Activated CD4-positive, alpha-beta T cell treated with anti-CD3 and anti-CD28 coated beads for 36 hours (primary cell): ENCODE data around the gene TWSG1. TPM values are rescaled to one million over a fixed set of nuclear protein-coding genes. Genes with fewer than 3 reads are reported as not detected.
"Not testable (repeated sequence)": the region's sequence is repeated elsewhere in the genome, so short reads cannot be mapped to it uniquely, and the experiment has no call there.

Experiments used
- ATAC-seq: fragments of 200-7000 bp; cut with Tn5 transposase; one replicate; pipeline ENCODE4 v1.10.0; 2021; ENCODE audit warnings: mild to moderate bottlenecking, moderate library complexity
- CTCF ChIA-PET: fragments of 350-600 bp; sonication (Branson Sonifier 250); formaldehyde crosslinking; loops from one replicate; lab custom pipeline; 2021; ENCODE audit warnings: antibody characterized with exemption; lab: Charles Lee
- POLR2A ChIA-PET: fragments of 350-600 bp; sonication (Branson Sonifier 250); formaldehyde crosslinking; loops from one replicate; lab custom pipeline; 2021; ENCODE audit warnings: antibody characterized with exemption, inconsistent platforms; lab: Charles Lee
- DNase-seq: peaks from one replicate; pipeline ENCODE4 v3.0.0-alpha.2; 2020
- H3K27ac Mint-ChIP-seq: one replicate; pipeline ENCODE4 v1.8.0; 2021; ENCODE audit warnings: mixed read lengths
- H3K27me3 Mint-ChIP-seq: one replicate; pipeline ENCODE4 v1.8.0; 2021; ENCODE audit warnings: mixed read lengths
- H3K36me3 Mint-ChIP-seq: one replicate; pipeline ENCODE4 v1.8.0; 2021; ENCODE audit warnings: low read depth, mixed read lengths
- H3K4me1 Mint-ChIP-seq: one replicate; pipeline ENCODE4 v1.8.0; 2021; ENCODE audit warnings: mixed read lengths
- H3K4me3 Mint-ChIP-seq: one replicate; pipeline ENCODE4 v1.8.0; 2021; ENCODE audit warnings: mild to moderate bottlenecking, moderate library complexity, mixed read lengths
- H3K9me3 Mint-ChIP-seq: one replicate; pipeline ENCODE4 v1.8.0; 2021; ENCODE audit warnings: low read depth, mixed read lengths
- intact Hi-C, 2 experiments: fragments of 100-400 bp; cut with DNase I in 1 of 2; cut with micrococcal nuclease in 1 of 2; formaldehyde crosslinking; loops; one replicate each; pipeline versions ENCODE4 v1.14.2 to v1.15.1; 2022 to 2024; cut with DNase I, micrococcal nuclease
- total RNA-seq, 2 experiments: library from RNA; stranded (reverse); gene quantifications; one replicate each; pipeline ENCODE4 v1.2.3, GENCODE V29; 2021

Gene TWSG1
- total RNA-seq, 2 experiments from 2014 or later = 7.9 to 8.8 TPM

GRCh38 chr18:9416563-9417072 lies 82.0 kb downstream of the TWSG1 start:
- Mint-ChIP-seq H3K36me3 (no peaks in the 10 kb centered on the region), H3K27me3 (no peaks in the 10 kb centered on the region), H3K4me1 (no peaks in the 10 kb centered on the region), H3K9me3 (no peaks in the 10 kb centered on the region), H3K4me3 (no peak overlapping the region), H3K27ac (no peak overlapping the region)
- DNase-seq = no peak
- ChIA-PET CTCF (interaction anchor here (1.5 kb wide), 1 partner anchor 100 kb away, joined by 4 read pairs; no protein-coding TSS in a partner anchor), POLR2A (interaction anchor here (0.7 kb wide), 1 partner anchor 10 kb away, joined by 8 read pairs; no protein-coding TSS in a partner anchor)
- intact Hi-C loops = no loop called here
- no peak for ATAC-seq

- H3K9me3 Mint-ChIP-seq = no peaks in the 10 kb centered on the region
- no peaks in the 10 kb centered on the region for H3K36me3 Mint-ChIP-seq
- POLR2A ChIA-PET = interaction anchor here (0.6 kb wide), 2 partner anchors 21 to 254 kb away, joined by 3 to 4 read pairs; no protein-coding TSS in a partner anchor
- intact Hi-C loops = no loop called here
- H3K4me3 Mint-ChIP-seq = no peak overlapping the region
- CTCF ChIA-PET = interaction anchor here (1.5 kb wide), 1 partner anchor 100 kb away, joined by 4 read pairs; no protein-coding TSS in a partner anchor
- no peaks in the 10 kb centered on the region for H3K4me1 Mint-ChIP-seq
- no peak overlapping the region for H3K27ac Mint-ChIP-seq
- DNase-seq = no peak
- H3K27me3 Mint-ChIP-seq = no peaks in the 10 kb centered on the region
- ATAC-seq = no peak
These were observed 82.7 kb downstream of the TWSG1 start for GRCh38 chr18:9417073-9417851.

- POLR2A ChIA-PET = interaction anchor here (0.6 kb wide), 1 partner anchor 20 kb away, joined by 4 read pairs; no protein-coding TSS in a partner anchor
- CTCF ChIA-PET = interaction anchor here (1.1 to 1.5 kb wide), 2 partner anchors 60 to 99 kb away, joined by 3 to 4 read pairs; no protein-coding TSS in a partner anchor
- ATAC-seq = no peak
- Mint-ChIP-seq H3K9me3 (no peaks in the 10 kb centered on the region), H3K4me1 (no peaks in the 10 kb centered on the region), H3K4me3 (no peak overlapping the region), H3K36me3 (no peaks in the 10 kb centered on the region), H3K27ac (no peak overlapping the region), H3K27me3 (no peaks in the 10 kb centered on the region)
- intact Hi-C loops = no loop called here
- DNase-seq = no peak
These were observed 83.6 kb downstream of the TWSG1 start for GRCh38 chr18:9418047-9418690.

GRCh38 chr18:9419956-9420631 lies 85.5 kb downstream of the TWSG1 start:
- POLR2A ChIA-PET = no interaction called here
- no peaks in the 10 kb centered on the region for H3K27me3 Mint-ChIP-seq
- DNase-seq = no peak

GRCh38 chr18:9421096-9421900 lies 86.7 kb downstream of the TWSG1 start:
- no peaks in the 10 kb centered on the region for H3K27me3 Mint-ChIP-seq
- H3K36me3 Mint-ChIP-seq = no peaks in the 10 kb centered on the region
- H3K9me3 Mint-ChIP-seq = no peaks in the 10 kb centered on the region
- no peaks in the 10 kb centered on the region for H3K4me1 Mint-ChIP-seq
- ATAC-seq (no peak), DNase-seq (no peak)
- H3K4me3 Mint-ChIP-seq = no peak overlapping the region
- no peak overlapping the region for H3K27ac Mint-ChIP-seq
- CTCF ChIA-PET = no interaction called here
- POLR2A ChIA-PET = no interaction called here
- intact Hi-C loops = no loop called here

More at GRCh38 chr18:9419956-9420631, 85.5 kb downstream of the TWSG1 start:
- ATAC-seq = no peak
- no peaks in the 10 kb centered on the region for H3K9me3 Mint-ChIP-seq
- CTCF ChIA-PET = interaction anchor here (0.6 kb wide), 1 partner anchor 209 kb away, joined by 3 read pairs; no protein-coding TSS in a partner anchor
- no peaks in the 10 kb centered on the region for H3K4me1 Mint-ChIP-seq
- intact Hi-C loops = no loop called here
- H3K4me3 Mint-ChIP-seq = no peak overlapping the region
- no peaks in the 10 kb centered on the region for H3K36me3 Mint-ChIP-seq
- no peak overlapping the region for H3K27ac Mint-ChIP-seq

GRCh38 chr18:9421901-9422327 lies 87.3 kb downstream of the TWSG1 start:
- CTCF ChIA-PET = no interaction called here
- Mint-ChIP-seq H3K4me3 (no peak overlapping the region), H3K27me3 (no peaks in the 10 kb centered on the region), H3K4me1 (no peaks in the 10 kb centered on the region), H3K27ac (no peak overlapping the region), H3K36me3 (no peaks in the 10 kb centered on the region), H3K9me3 (no peaks in the 10 kb centered on the region)
- POLR2A ChIA-PET = no interaction called here
- no peak for ATAC-seq
- no peak for DNase-seq
- intact Hi-C loops = no loop called here

GRCh38 chr18:9422816-9423519 lies 88.4 kb downstream of the TWSG1 start:
- no peak for ATAC-seq
- H3K9me3 Mint-ChIP-seq = no peaks in the 10 kb centered on the region
- H3K27me3 Mint-ChIP-seq = no peaks in the 10 kb centered on the region
- intact Hi-C loops = no loop called here
- H3K36me3 Mint-ChIP-seq = no peaks in the 10 kb centered on the region
- H3K4me3 Mint-ChIP-seq = no peak overlapping the region
- no peak overlapping the region for H3K27ac Mint-ChIP-seq
- DNase-seq = no peak
- CTCF ChIA-PET = no interaction called here
- H3K4me1 Mint-ChIP-seq = no peaks in the 10 kb centered on the region
- POLR2A ChIA-PET = no interaction called here

GRCh38 chr18:9423648-9424047 lies 89.1 kb downstream of the TWSG1 start:
- H3K36me3 Mint-ChIP-seq, H3K27ac Mint-ChIP-seq, H3K27me3 Mint-ChIP-seq, H3K4me1 Mint-ChIP-seq, POLR2A ChIA-PET, H3K4me3 Mint-ChIP-seq, ATAC-seq, DNase-seq, H3K9me3 Mint-ChIP-seq, CTCF ChIA-PET, intact Hi-C loops: not testable (repeated sequence)

- H3K4me1 Mint-ChIP-seq, DNase-seq, H3K9me3 Mint-ChIP-seq, H3K4me3 Mint-ChIP-seq, intact Hi-C loops, H3K36me3 Mint-ChIP-seq, ATAC-seq, H3K27me3 Mint-ChIP-seq, POLR2A ChIA-PET, CTCF ChIA-PET, H3K27ac Mint-ChIP-seq: not testable (repeated sequence)
These were observed 89.7 kb downstream of the TWSG1 start for GRCh38 chr18:9424235-9424634.

- CTCF ChIA-PET = interaction anchor here (0.7 kb wide), 1 partner anchor 26 kb away, joined by 3 read pairs; no protein-coding TSS in a partner anchor
These were observed 92.2 kb downstream of the TWSG1 start for GRCh38 chr18:9426753-9427152.

More at GRCh38 chr18:9426753-9427152, 92.2 kb downstream of the TWSG1 start:
- H3K9me3 Mint-ChIP-seq = no peaks in the 10 kb centered on the region
- POLR2A ChIA-PET = interaction anchor here (0.6 kb wide), 1 partner anchor 11 kb away, joined by 8 read pairs; no protein-coding TSS in a partner anchor
- no peaks in the 10 kb centered on the region for H3K36me3 Mint-ChIP-seq
- H3K4me1 Mint-ChIP-seq = no peaks in the 10 kb centered on the region
- no peak overlapping the region for H3K27ac Mint-ChIP-seq
- intact Hi-C loops = no loop called here
- DNase-seq (no peak), ATAC-seq (no peak)
- no peak overlapping the region for H3K4me3 Mint-ChIP-seq
- no peaks in the 10 kb centered on the region for H3K27me3 Mint-ChIP-seq
